GM18511 (cell line): ENCODE results near the gene NFIX.

Source experiments
- ATAC-seq: cut with Tn5 transposase; IDR thresholded peaks from one replicate; pipeline ENCODE4 v1.9.1; 2021; ENCODE audit warnings: mild to moderate bottlenecking, moderate library complexity; ENCODE audit not compliant: unreplicated experiment

NFIX gene

DNA sequence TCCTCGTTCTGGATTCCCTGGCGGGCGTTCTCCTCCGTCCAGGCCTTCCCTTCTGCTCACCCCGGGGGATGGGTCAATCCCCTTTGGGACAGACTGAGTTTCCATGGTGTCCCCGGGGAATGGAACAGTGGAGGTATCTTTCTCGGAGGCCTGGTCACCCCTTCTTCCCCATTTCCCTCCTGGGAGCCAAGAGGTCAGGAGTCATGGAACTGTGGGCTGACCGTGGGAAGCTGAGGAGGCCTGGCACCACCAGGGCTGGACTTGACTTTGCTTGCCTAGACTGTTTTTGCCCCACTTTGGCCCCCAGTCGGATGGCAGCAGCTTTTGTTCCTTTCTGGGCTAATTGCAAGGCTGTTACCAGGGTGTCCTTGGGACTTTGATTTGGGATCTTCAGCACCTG is 124.8 kb downstream of the NFIX start:
- no peak for ATAC-seq

DNA sequence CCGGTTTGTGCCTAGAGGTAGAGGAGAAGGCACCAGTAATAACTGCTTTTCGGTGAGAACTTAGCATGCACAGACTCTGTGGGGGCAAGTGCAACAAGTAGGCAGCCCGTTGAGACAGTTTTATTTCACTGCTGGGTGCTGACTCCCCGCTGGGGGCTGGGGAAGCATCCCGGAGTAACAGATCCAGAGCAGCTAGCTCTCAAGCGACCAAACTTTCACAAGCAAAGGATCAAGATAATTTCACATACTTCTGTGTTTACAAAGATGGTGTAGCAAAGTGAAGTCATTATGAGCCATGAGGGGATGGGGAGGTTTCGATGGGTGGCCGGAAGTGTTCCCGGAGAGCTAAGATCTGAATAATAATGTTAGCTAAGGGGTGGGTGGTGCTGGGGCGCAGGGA is 125.5 kb downstream of the NFIX start:
- no peak for ATAC-seq

DNA sequence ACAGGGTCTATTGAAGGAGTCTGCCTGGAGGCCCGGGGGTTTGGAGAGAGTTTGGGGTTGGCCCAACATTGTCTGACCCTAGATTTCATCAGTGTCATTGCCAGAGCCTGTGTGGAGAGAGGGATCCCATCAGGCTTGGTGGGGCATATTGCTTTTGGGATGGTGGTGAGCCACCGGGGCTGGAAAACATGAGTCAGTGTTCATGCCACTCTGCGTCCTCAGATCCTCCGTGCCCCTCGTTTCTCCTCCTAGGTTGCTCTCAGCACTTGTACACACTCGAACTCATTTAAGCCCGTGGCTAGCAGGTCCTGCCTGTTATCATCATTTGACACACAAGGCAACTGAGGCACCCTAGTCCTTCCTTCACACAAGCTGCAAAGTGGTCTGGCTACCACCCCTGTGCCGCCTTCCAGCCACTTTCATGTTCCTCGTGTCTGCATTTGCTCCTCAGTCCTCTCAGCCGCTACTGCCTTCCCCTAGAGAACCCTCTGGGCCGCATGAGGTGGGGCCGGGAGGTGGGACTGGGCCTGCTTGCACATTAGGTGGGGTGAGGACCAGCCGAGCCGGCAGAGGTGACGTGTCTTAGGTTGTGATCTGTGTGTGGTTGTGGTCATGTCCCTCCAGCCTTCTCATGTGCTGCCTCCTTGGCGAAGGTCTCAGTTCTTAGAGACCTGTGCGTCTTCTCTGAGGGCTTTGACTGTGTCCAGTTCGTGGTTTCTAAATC is 126.4 kb downstream of the NFIX start:
- no peak for ATAC-seq

DNA sequence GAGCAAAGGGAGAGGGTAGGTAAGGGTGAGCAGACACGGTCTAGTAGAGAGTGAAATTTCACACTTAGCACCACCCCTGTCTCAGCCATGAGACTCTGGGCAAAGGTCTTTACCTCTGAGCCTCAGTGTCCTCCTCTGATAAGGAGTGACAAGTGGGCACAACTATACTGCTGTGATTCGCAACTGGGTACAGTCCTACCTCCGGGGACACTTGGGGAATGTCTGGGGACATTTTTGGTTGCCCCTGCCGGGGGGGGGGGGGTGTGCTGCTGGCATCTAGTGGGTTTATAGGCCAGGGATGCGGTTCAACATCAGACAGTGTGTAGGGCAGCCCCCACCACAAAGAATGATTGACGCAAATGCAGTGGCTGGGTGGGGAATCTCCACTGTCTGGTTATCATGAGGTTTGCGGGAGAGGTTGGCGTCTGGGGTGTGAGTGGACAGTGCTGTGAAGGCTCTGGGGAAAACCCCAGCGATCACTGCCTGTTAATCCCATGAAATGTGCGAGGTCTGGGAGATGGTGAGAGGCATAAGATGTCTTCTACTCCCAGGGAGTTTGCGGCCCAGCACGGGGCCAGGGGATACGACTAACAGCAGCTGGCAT is 127.1 kb downstream of the NFIX start:
- no peak for ATAC-seq

DNA sequence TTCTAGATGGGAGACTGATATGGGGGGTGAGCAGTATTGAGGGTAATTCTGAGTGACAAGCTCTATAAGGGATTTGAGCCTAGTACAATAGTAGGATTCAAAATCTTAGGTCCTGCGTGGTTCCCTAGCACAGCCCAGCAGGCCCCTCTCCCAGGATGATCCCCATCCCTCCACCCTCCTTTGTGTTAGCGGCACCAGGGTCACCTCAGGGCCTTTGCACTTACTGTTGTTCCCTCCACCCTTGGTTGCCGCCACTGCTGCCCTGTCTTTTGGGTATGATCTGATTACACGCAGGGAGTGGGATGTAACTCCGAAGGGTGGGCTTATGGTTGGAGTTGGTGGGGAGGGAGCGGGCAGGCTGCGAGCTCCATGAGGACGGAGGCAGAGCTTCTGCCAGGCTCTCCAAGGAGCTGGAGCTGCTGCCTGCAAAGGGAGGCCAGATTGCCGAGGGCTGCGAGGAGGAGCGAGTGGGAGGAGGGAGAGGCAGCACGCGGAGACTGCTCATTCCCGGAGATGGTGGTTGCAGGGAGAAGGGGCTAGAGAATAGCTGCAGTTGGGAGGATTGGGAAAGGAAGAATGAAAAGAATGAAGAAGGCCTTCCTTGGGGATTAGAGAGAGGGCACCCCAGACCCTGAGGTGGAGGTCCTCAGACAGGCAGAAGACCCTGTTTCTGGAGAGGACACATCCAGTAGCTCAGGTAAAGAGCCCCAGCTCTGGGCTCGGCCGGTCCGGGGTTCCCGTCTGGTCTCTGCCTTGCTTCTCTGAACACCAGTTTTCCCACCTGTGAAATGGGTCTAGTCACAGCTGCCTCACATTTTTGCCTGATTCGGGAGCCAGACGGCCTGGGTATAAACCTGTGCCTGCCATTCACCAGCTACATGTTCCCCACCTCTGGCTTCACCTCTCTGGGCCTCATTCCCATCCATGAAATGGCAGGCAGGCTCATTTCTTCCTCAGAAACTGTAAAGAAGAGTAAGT is 128.0 kb downstream of the NFIX start:
- ATAC-seq: no peak

DNA sequence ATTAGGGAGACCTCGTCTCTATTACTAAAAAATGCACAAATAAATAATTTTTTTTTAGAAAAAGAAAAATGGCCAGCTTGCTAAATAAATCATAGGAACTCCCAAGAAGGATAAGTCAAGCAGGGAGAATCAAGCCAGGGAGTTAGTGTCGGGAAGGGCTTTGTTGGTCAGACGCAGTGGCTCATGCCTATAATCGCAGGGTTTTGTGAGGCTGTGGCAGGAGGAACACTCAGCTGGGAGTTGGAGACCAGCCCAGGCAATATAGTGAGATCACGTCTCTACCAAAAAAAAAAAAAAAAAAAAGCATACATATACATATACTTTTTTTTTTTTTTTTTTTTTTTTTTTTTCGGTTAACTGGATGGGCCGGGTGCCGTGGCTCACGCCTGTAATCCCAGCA is 131.8 kb downstream of the NFIX start:
- no peak for ATAC-seq

DNA sequence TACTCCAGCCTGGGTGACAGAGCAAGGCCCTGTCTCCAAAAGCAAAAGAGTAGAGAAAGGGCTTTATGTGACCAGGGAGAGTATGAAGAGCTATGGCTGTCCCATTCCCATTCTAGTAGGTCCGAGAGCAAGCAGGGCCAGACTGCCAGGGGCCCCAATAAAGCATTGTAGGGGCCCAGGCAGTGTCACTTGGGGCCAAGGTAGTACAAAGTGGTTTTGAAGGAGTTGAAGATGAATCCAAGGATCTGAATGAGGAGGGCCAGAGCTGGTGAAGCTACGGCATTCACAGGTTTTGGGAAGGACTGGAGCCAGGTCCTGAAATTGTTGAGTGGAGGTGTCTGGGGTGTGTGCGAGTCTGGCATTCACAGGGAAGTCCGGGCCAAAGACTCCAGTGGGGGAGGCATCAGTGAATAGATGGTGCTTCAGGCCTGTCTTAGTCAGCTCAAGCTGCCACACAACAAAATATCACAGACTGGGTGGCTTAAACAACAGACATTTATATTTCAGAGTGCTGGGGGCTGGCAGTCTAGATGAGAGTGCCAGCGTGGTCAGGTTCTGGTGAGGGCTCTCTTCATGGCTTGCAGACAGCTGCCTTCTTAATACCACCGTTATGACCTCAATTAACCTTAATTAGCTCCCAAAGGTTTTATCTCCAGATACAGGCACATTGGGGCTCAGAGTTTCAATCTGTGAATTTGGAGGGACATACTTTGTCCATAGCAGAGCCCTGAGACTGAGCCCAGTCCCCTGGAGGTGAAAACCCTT is 132.7 kb downstream of the NFIX start:
- no peak for ATAC-seq

DNA sequence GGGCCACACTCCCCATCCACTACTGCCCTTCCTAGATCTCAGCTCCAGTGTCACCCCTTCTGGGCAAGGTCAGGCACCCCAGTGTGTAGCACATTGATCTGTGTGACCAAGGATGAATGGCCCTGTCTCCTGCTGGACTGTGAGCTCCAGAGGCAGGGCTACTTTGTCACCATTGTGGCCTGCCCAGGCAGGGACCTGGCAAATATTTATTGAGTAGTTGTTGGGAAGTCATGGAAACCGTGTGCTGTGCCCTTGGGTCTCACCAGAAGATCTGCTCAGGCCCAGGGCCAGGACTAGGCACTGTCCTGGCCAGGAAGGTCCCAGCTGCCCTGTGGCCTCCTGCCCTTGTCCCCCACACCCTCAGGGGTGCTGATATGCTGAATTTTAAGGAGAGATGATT is 133.3 kb downstream of the NFIX start:
- ATAC-seq: no peak

DNA sequence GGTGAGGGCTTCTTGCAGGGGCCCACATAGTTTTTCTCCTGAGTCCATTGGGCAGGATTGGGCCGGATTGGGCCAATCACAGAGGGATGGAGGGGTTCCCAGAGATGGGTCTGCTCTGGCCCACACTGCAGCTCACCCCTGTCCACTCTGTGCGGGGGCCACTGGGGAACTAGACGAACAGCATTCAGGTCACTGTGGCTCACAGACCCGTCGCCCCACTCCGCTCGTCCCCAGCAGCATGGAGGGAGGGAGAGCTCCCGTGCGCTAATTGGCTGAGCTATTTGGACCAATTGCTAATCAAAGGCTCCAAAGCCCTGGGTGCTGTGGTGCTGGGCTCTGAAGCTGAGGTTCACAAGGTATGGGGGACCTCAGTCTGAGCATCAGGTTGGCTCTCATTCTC is 134.1 kb downstream of the NFIX start:
- ATAC-seq: no peak

DNA sequence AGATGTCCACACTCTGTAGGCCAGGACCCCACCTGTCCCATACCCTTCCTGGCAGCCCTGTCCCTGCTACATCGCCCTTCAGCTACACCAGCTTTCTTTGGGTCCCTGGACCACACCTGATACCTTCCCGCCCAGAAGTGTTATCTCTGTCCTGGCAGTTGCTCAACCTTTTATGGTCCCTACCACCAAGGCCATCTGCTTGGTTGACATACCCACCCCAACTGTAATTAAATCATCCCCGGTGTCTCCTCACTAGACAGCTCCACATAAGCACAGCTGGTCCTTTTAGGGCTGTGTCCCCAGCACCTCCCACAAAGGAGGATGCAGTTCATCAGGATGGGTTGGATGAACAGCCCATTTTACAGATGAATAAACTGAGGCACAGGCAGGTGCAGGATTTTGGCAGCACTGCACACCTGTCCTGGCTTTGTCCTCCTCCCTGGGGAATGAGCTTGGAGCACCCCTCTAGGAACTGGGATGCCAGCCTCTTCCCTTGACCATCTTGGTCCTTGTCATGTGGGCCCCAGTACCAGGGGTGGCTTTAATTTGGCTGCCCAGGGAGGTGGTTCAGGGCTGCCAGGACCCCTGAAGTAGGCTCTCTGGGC is 135.7 kb downstream of the NFIX start:
- no peak for ATAC-seq

DNA sequence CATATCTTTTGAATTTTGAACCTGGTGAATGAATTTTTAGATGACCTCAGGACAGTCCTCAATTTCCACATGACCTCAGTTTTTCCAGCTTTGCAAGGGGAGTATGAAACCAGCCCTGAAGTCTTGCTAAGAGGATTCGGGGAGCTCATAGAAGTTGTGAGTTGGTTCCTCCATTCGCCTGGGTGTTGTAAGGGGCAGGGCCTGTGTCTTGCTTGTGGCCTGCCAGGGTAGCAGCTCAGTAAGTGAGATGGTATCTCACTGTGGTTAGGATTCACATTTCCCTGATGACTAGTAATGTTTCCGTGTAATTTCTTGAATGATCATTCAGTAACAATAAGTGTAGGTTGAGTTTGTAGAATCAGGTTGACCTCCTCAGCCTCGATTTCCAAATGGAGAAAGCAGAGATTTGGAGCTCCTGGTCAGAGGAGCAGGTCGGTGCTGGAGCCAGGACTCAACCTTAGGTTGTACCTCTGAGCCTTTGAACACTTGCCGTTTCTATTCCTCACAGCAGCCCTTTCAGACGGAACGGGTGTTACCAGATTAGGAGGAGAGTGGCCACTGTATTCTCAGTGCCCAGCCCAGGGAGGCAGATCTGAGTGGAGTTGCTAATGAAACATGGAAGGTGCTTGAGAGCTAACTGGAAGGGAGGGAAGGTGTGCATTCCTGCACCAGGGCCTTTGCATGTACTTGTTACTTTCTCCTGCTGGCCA is 137.4 kb downstream of the NFIX start:
- no peak for ATAC-seq

DNA sequence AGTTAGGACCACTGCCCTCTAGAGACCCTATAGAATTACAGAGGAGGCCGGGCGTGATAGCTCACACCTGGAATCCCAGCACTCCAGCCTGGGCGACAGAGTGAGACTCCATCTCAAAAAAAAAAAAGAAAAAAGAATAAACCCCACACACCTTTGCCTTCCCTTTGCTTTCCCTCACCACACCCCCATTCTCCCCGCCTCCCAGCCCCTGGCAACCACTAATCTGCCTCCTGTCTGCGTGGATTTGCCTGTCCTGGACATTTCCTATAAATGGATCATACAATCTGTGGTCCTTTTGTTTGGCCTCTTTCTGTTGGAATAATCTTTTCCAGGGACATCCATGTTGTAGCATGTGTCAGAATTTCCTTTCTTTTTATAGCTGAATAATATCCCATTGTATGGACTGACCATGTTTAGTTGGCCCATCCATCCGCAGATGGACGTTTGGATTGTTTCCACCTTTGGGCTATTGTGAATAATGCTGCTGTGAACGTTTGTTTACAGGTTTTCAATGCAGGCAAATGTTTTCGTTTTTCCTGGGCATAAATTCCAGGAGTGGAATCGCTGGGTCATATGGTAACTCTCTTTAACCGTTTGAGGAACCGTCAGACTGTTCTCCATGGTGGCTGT is 138.1 kb downstream of the NFIX start:
- ATAC-seq: no peak

DNA sequence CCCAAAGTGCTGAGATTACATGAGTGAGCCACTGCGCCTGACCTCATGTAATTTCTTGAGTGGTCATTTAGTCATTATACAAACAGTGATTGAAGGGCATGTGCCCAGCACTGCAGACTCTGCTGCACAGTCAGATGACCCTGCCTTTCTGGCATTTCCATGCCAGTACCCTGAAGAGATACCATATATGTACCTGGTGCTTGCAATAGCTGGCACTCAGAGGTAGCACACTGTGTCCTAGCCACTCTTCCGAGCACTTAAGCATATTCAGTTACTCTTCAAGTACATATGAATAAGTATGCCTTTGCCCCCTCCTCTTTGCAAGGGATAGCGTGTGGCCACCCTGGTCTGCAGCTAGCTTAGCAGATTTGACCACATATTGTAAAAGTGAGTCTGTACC is 139.4 kb downstream of the NFIX start:
- ATAC-seq: no peak

DNA sequence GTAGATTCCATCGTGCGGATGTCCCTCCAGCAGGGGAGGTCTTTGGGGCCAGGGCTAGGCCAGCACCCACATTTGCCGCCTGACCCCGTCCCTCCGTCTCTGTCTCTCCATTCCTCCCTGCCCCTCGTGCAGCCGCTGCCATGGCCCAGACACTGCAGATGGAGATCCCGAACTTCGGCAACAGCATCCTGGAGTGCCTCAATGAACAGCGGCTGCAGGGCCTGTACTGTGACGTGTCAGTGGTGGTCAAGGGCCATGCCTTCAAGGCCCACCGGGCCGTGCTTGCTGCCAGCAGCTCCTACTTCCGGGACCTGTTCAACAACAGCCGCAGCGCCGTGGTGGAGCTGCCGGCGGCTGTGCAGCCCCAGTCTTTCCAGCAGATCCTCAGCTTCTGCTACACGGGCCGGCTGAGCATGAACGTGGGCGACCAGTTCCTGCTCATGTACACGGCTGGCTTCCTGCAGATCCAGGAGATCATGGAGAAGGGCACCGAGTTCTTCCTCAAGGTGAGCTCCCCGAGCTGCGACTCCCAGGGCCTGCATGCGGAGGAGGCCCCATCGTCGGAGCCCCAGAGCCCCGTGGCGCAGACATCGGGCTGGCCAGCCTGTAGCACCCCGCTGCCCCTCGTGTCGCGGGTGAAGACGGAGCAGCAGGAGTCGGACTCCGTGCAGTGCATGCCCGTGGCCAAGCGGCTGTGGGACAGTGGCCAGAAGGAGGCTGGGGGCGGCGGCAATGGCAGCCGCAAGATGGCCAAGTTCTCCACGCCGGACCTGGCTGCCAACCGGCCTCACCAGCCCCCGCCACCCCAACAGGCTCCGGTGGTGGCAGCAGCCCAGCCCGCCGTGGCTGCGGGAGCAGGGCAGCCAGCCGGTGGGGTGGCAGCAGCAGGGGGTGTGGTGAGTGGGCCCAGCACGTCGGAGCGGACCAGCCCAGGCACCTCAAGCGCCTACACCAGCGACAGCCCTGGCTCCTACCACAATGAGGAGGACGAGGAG is 140.1 kb downstream of the NFIX start:
- no peak for ATAC-seq

DNA sequence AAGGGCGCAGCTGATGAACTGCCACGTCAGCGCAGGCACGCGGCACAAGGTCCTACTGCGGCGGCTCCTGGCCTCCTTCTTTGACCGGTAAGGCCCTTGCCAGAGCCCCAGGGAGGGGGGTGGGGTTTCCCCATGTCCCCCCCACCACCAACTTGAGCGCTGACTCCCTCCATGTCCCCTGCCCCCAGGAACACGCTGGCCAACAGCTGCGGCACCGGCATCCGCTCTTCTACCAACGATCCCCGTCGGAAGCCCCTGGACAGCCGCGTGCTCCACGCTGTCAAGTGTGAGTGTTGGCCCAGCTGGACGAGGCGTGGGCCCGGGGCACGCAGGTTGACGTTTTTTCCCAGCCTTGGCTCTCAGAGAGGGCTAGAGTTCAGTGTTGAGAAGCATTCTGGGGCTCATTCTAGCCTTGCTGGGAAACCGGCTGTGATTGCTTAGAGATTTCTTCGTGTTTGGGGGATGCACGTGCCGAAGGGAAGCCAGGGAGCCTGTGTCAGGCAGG is 142.1 kb downstream of the NFIX start:
- ATAC-seq: no peak

DNA sequence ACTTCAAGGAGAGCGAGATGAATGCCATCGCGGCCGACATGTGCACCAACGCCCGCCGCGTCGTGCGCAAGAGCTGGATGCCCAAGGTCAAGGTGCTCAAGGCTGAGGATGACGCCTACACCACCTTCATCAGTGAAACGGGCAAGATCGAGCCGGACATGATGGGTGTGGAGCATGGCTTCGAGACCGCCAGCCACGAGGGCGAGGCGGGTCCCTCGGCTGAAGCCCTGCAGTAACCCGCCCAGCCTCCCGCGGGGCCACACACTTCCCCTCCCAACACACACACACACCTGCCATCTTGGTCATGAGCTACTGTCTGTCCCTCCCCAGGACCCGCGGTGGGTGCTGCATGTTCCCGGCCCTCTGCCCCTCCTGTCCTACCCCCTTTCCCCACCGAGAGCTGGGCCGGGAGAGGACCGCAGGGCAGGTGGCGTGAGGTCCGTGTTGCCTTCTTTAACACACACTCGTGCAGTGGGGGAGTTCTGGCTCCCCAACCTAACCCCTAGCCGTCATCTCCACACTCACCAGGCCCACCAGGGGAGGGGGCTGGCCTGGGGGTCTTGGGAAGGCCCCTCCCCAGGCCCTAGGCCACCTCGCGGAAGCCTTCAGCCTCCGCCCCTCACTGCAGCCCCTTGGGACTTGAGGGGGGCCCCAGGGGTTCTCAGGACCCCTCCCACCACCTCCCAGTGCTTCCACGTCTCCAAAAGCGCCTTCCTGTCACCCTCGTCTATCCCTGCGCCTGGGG is 143.1 kb downstream of the NFIX start:
- ATAC-seq: no peak

DNA sequence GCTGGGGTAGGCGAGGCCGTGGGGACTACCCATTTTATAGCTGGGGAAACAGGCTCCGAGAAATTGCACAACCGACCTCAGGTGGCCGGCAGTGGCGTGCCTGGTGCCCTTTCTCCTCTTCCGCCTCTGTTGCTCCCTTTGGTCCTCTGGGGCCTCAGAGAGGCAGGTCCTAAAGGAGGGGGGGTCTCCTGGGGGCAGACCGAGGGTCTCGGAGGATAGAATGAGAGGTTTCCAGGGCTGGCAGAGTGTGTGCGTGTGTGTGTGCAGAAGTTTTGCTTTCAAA is 143.6 kb downstream of the NFIX start:
- ATAC-seq: no peak
